Fibroblast of the conjunctiva (primary cell): ENCODE measurements around the gene ZFYVE26.
"Not testable (repeated sequence)": the region's sequence is repeated elsewhere in the genome, so short reads cannot be mapped to it uniquely, and the experiment has no call there.

Experiments used
- DNase-seq: peaks from one replicate; pipeline ENCODE4 v3.0.0-alpha.2; 2010; ENCODE audit warnings: low read depth

Gene ZFYVE26

DNA sequence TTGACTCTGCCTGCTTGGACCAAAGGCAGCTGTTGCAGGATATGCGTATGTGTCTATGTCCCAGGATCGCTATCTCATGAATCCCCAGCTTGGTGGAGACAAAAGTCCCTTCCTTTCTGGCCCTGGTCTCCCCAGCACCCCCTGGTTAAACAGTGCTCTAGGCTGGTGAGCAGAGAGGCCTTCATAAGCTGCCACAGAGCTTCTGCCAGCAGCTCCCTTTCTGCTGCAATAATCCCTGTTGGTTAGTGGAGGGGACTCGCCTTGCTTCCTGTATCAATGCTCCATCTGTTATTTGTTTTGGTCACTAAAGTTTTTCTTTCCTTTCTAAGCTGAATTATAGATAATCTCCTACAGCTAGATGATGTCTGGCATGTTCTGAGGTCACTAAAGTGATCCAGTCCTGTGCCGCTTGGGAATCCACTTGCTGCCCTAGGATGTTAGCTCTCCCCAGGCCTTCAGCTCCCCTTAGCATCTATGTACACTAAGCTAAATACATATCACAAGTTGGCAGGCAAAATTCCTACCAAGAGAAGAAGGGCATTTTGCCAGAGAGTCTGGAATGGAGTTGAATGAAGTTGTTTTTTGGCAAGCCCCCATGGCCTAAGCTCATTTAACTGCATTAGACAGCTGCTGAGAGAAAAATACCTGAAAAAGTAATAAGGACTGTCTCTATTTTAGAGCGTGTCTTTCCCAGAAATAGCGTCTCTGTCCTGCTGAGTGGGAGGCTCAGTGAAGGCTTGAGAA lies 66.9 kb downstream of the ZFYVE26 start:
- no peak for DNase-seq

DNA sequence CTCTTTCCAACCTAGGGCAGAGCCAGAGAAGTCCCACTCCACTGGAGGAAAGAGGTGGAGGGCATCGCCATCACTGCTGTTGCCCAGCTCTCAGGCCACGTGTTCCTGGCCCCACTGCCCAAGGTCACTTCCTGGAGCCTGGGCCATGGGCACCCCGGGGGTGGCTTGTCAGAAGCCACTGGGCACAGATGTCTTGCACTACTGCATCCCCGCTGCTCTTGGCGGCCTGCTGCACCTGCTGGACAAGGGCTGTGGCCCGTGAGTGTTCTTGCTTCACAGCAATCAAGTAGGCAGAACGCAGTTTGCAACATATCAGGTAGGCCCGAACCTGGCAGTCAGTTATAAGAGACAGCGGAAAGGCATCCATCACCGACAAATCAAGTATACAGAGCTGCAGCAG lies 68.1 kb downstream of the ZFYVE26 start:
- no peak for DNase-seq

DNA sequence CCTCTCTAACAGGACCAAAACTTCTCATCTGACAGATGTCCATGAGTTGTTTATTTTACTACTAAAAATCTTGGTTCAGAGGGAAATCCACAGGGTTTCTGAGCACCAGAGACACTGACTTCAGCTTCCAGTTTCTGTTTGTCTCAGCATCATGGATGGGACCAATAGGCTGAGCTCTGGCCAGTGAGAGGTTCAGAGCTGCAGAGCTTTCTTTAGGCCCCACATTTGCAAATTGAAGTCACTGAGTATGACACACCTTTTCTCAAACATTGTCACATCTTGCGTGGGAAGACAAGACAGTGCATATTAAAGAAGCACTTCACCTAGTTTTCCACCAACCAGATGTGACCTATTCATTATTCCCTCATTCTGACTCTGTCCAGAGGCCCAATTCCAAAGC lies 69.5 kb downstream of the ZFYVE26 start:
- DNase-seq, result no peak

GRCh38 chr14:67744046-67744445 lies 72.3 kb downstream of the ZFYVE26 start:
- DNase-seq, result no peak

DNA sequence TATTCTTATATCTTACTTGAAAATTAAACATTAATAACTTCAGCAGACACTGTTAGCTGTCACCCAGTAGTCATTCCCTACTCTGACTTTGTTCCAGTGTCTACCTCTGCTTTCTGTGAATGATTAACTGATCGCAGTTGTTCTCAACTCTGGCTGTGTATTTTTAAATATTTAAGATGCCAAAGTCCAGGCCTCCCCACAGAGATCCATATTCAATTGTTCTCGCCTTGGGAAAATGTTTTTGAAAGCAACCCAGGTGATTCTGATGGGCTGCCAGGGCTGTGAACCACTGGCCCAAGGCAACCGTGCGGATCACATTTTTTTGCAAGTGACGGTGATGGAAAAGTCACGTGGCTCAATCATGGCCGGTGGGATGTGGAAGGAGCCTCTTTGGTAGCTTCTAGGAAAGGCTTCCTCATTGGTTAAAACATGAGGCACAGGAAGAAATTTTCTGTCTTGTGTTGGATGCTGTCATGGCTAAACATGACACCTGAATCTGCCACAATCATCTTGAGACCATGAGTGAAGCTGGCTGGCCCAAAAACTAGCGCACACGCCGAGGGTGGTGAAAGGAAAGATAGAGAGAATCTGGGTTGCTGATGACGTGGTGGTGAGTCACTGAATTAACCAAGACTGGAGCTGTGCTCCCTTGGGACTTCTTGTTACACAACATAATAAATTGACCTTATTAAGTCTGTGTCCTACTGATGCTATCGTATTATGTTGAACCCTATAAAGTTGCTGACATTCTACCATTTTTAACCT lies 77.5 kb downstream of the ZFYVE26 start:
- DNase-seq, result peak; percentile 94

DNA sequence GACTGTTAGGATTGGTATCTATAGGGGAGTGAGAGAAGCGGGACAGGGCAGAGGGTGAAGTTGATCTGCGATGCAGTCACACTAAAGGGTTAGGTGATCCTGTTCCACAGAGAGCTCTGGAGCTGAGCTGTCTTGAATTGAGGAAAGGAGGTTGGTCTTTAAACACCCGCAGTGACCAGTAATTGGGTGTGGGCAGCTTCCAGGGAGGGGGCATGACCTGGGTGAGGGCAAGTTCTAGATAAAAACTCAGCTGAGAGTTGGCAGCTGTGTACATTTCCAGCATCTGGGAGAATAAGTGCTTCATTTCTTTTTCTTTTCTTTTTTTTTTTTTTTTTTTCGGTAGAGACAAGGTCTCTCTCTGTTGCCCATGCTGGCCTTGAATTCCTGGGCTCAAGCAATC lies 79.6 kb downstream of the ZFYVE26 start:
- DNase-seq, result no peak

GRCh38 chr14:67735336-67736147 lies 80.8 kb downstream of the ZFYVE26 start:
- DNase-seq, result no peak

GRCh38 chr14:67734675-67735074 lies 81.7 kb downstream of the ZFYVE26 start:
- no peak for DNase-seq

DNA sequence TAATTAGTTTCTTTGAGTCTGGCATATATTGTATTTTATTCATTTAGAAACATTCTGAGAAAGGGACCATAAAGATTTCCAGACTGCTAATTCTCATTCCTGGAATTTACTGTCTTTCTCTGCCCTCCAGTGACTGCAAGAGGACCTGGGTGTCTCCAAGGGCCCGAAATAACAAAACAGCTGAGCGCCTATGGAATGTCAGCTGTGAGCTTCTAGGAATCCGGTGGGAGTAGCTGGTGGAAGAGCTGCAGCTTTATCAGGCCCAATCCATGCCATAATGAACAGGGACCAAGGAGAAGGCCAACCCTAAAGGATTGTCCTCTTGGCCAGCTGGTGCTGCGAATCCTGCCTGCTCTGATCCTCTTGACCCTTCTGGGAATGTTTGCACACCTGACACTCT lies 82.8 kb downstream of the ZFYVE26 start:
- no peak for DNase-seq

GRCh38 chr14:67729072-67729885 lies 87.1 kb downstream of the ZFYVE26 start:
- DNase-seq, result no peak

- no peak for DNase-seq
Measured at GRCh38 chr14:67728258-67728657, 88.1 kb downstream of the ZFYVE26 start.

DNA sequence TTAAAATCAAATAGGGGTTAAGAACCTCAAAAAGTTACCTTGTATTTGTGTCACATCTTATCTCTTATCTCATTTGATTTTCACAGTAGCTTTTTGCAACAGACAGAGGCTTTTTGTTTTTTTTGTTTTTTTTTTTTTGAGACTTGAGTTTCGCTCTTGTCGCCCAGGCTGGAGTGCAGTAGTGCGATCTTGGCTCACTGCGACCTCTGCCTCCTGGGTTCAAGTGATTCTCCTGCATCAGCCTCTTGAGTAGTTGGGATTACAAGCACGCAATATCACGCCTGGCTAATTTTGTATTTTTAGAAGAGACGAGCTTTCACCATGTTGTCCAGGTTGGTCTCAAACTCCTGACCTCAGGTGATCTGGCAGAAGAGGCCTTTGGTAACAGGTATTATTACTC lies 89.0 kb downstream of the ZFYVE26 start:
- no peak for DNase-seq

- no peak for DNase-seq
Measured at GRCh38 chr14:67725171-67725570, 91.2 kb downstream of the ZFYVE26 start.

- DNase-seq, result peak; percentile 43
Measured at GRCh38 chr14:67722293-67722692, 94.1 kb downstream of the ZFYVE26 start.

- no peak for DNase-seq
Measured at GRCh38 chr14:67721875-67722274, 94.5 kb downstream of the ZFYVE26 start.

DNA sequence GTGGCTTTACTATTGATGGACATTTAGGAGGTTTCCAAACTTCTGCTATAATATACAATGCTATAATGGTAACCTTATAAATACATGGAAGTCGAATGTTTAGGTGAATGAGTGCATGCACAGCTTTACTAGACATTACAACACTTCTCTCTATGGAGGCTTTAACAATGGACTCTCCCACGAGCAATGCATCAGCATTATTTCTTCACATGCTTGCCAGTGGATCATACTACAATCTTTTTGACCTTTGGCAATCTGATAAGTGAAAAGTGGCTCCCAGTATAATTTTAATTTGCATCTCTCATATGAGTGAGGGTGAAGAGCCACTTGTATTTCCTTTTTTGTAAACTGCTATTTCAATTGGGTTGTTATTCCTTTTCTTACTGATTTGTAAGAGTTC lies 96.5 kb downstream of the ZFYVE26 start:
- no peak for DNase-seq

- DNase-seq, result not testable (repeated sequence)
Measured at GRCh38 chr14:67719385-67719784, 97.0 kb downstream of the ZFYVE26 start.

- DNase-seq, result no peak
Measured at GRCh38 chr14:67718265-67718664, 98.1 kb downstream of the ZFYVE26 start.

GRCh38 chr14:67717048-67717447 lies 99.3 kb downstream of the ZFYVE26 start:
- no peak for DNase-seq

DNA sequence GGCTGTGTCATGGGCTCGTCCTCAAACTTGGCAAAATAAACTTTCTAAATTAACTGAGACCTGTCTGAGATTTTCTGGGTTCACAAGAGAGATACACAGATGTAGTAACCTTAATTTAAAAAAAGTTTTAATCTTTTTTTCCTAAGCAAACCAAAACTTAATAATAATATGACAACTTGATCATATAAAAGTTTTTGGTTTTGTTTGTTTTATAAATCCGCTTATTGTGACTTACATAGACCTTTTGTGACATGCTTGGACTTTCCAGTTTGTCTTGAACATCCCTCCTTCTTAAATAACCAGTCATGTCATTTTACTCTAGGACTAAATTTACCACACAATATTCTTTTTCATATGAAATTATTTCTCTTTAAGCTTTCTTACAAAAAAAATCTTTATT lies 106.2 kb downstream of the ZFYVE26 start:
- DNase-seq, result no peak

DNA sequence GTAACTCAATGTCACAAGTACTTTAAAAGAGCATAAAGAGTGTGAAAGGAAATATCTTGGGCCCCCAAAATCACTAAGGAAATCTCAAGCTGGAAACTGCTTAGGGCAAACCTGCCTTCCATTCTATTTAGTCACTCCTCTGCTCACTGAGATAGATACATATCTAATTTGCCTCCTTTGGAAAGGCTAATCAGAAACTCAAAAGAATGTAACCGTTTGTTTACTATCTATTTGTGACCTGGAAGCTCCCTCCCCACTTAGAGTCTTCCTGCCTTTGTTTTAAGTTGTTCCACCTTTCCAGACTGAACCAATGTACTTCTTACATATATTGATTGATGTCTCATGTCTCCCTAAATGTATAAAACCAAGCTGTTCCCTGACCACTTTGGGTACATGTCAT lies 106.6 kb downstream of the ZFYVE26 start:
- DNase-seq, result not testable (repeated sequence)

DNA sequence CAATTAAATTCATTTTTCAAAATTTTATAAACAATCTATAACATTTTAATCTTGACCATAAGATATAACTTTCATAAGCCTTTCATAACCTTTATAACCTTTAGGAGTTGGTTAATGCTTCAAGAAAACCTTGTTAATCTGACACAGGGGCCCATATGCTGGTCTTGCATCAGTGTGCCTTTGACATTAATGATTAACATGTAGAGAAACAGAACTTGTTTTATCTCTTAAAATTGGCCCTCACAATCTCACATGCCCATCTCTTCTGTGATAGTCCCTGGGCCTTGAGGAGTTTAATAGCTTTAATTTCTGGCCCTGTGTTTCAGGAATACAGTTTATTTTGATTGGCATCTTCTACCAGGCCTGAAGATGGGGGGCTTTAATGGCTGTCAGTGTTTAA lies 107.0 kb downstream of the ZFYVE26 start:
- not testable (repeated sequence) for DNase-seq
